ENCODE measurements around the gene ANKRD35.

The ANKRD35 gene

GRCh38 chr1:145912128-145912641, 26.5 kb upstream of the ANKRD35 start:
- peaks cover 14% of the 10 kb centered on the region for H3K4me1 Mint-ChIP-seq (ENCODE audit: low read depth)
- H3K36me3 Mint-ChIP-seq (ENCODE audit: low read depth): peaks cover 26% of the 10 kb centered on the region
- no peak overlapping the region for H3K4me3 Mint-ChIP-seq

GRCh38 chr1:145908653-145909052, 23.0 kb upstream of the ANKRD35 start:
- no peak for DNase-seq (ENCODE audit: low spot score)
- Mint-ChIP-seq H3K27me3 (ENCODE audit: low read depth) (no peaks in the 10 kb centered on the region), H3K9me3 (no peaks in the 10 kb centered on the region), H3K36me3 (ENCODE audit: low read depth) (peaks cover 10% of the 10 kb centered on the region), H3K4me3 (no peak overlapping the region), H3K4me1 (ENCODE audit: low read depth) (peaks cover 7% of the 10 kb centered on the region), H3K27ac (no peak overlapping the region)

More at GRCh38 chr1:145912128-145912641, 26.5 kb upstream of the ANKRD35 start:
- H3K9me3 Mint-ChIP-seq: no peaks in the 10 kb centered on the region
- no peak overlapping the region for H3K27ac Mint-ChIP-seq
- no peaks in the 10 kb centered on the region for H3K27me3 Mint-ChIP-seq (ENCODE audit: low read depth)
- no peak for DNase-seq (ENCODE audit: low spot score)

- H3K4me3 Mint-ChIP-seq: no peak overlapping the region
These were observed 21.5 kb upstream of the ANKRD35 start for GRCh38 chr1:145906954-145907753.

GRCh38 chr1:145901312-145902021, 15.8 kb upstream of the ANKRD35 start:
- Mint-ChIP-seq H3K36me3 (ENCODE audit: low read depth) (no peaks in the 10 kb centered on the region), H3K27ac (no peak overlapping the region), H3K27me3 (ENCODE audit: low read depth) (no peaks in the 10 kb centered on the region), H3K4me3 (no peak overlapping the region), H3K9me3 (no peaks in the 10 kb centered on the region), H3K4me1 (ENCODE audit: low read depth) (no peaks in the 10 kb centered on the region)
- no peak for DNase-seq (ENCODE audit: low spot score)

More at GRCh38 chr1:145906954-145907753, 21.5 kb upstream of the ANKRD35 start:
- DNase-seq (ENCODE audit: low spot score): no peak
- H3K4me1 Mint-ChIP-seq (ENCODE audit: low read depth): peaks cover 5% of the 10 kb centered on the region
- peaks cover 10% of the 10 kb centered on the region for H3K36me3 Mint-ChIP-seq (ENCODE audit: low read depth)
- no peaks in the 10 kb centered on the region for H3K9me3 Mint-ChIP-seq
- H3K27ac Mint-ChIP-seq: no peak overlapping the region
- no peaks in the 10 kb centered on the region for H3K27me3 Mint-ChIP-seq (ENCODE audit: low read depth)

- no peak for DNase-seq (ENCODE audit: low spot score)
- Mint-ChIP-seq H3K4me1 (ENCODE audit: low read depth) (no peaks in the 10 kb centered on the region), H3K4me3 (no peak overlapping the region), H3K27me3 (ENCODE audit: low read depth) (no peaks in the 10 kb centered on the region), H3K9me3 (no peaks in the 10 kb centered on the region), H3K36me3 (ENCODE audit: low read depth) (no peaks in the 10 kb centered on the region), H3K27ac (no peak overlapping the region)
These were observed 13.1 kb upstream of the ANKRD35 start for GRCh38 chr1:145898756-145899155.

GRCh38 chr1:145897969-145898368, 12.3 kb upstream of the ANKRD35 start:
- Mint-ChIP-seq H3K9me3 (no peaks in the 10 kb centered on the region), H3K27ac (no peak overlapping the region), H3K4me3 (no peak overlapping the region), H3K27me3 (ENCODE audit: low read depth) (no peaks in the 10 kb centered on the region), H3K36me3 (ENCODE audit: low read depth) (no peaks in the 10 kb centered on the region), H3K4me1 (ENCODE audit: low read depth) (no peaks in the 10 kb centered on the region)
- no peak for DNase-seq (ENCODE audit: low spot score)

- H3K4me1 Mint-ChIP-seq (ENCODE audit: low read depth): peaks cover 5% of the 10 kb centered on the region
- DNase-seq (ENCODE audit: low spot score): no peak
- H3K27ac Mint-ChIP-seq: no peak overlapping the region
- no peaks in the 10 kb centered on the region for H3K36me3 Mint-ChIP-seq (ENCODE audit: low read depth)
- no peaks in the 10 kb centered on the region for H3K27me3 Mint-ChIP-seq (ENCODE audit: low read depth)
- no peak overlapping the region for H3K4me3 Mint-ChIP-seq
- no peaks in the 10 kb centered on the region for H3K9me3 Mint-ChIP-seq
These were observed 9.8 kb upstream of the ANKRD35 start for GRCh38 chr1:145895471-145895870.

- Mint-ChIP-seq H3K4me3 (no peak overlapping the region), H3K36me3 (ENCODE audit: low read depth) (no peaks in the 10 kb centered on the region), H3K9me3 (no peaks in the 10 kb centered on the region), H3K27ac (no peak overlapping the region), H3K4me1 (ENCODE audit: low read depth) (peaks cover 5% of the 10 kb centered on the region), H3K27me3 (ENCODE audit: low read depth) (no peaks in the 10 kb centered on the region)
- no peak for DNase-seq (ENCODE audit: low spot score)
These were observed 7.8 kb upstream of the ANKRD35 start for GRCh38 chr1:145893306-145894055.

- Mint-ChIP-seq H3K36me3 (ENCODE audit: low read depth) (no peaks in the 10 kb centered on the region), H3K4me3 (no peak overlapping the region), H3K27me3 (ENCODE audit: low read depth) (no peaks in the 10 kb centered on the region), H3K4me1 (ENCODE audit: low read depth) (peaks cover 5% of the 10 kb centered on the region), H3K27ac (no peak overlapping the region), H3K9me3 (no peaks in the 10 kb centered on the region)
- DNase-seq (ENCODE audit: low spot score): no peak
These were observed 6.9 kb upstream of the ANKRD35 start for GRCh38 chr1:145892486-145893087.

GRCh38 chr1:145891587-145892485, 6.2 kb upstream of the ANKRD35 start:
- H3K9me3 Mint-ChIP-seq: no peaks in the 10 kb centered on the region
- no peaks in the 10 kb centered on the region for H3K36me3 Mint-ChIP-seq (ENCODE audit: low read depth)
- peaks cover 5% of the 10 kb centered on the region for H3K4me1 Mint-ChIP-seq (ENCODE audit: low read depth)
- no peak overlapping the region for H3K4me3 Mint-ChIP-seq
- peak; percentile 27 for DNase-seq (ENCODE audit: low spot score)
- H3K27me3 Mint-ChIP-seq (ENCODE audit: low read depth): peaks cover under 1% of the 10 kb centered on the region
- no peak overlapping the region for H3K27ac Mint-ChIP-seq

- H3K4me3 Mint-ChIP-seq: no peak overlapping the region
- H3K27ac Mint-ChIP-seq: no peak overlapping the region
- no peaks in the 10 kb centered on the region for H3K36me3 Mint-ChIP-seq (ENCODE audit: low read depth)
- H3K4me1 Mint-ChIP-seq (ENCODE audit: low read depth): peaks cover 7% of the 10 kb centered on the region
- DNase-seq (ENCODE audit: low spot score): no peak
- no peaks in the 10 kb centered on the region for H3K9me3 Mint-ChIP-seq
- peaks cover 4% of the 10 kb centered on the region for H3K27me3 Mint-ChIP-seq (ENCODE audit: low read depth)
These were observed 5.5 kb upstream of the ANKRD35 start for GRCh38 chr1:145891143-145891542.

- Mint-ChIP-seq H3K36me3 (ENCODE audit: low read depth) (no peaks in the 10 kb centered on the region), H3K4me1 (ENCODE audit: low read depth) (peaks cover 14% of the 10 kb centered on the region), H3K27ac (no peak overlapping the region), H3K27me3 (ENCODE audit: low read depth) (peaks cover 13% of the 10 kb centered on the region), H3K4me3 (no peak overlapping the region), H3K9me3 (no peaks in the 10 kb centered on the region)
- DNase-seq (ENCODE audit: low spot score): no peak
These were observed 4.1 kb upstream of the ANKRD35 start for GRCh38 chr1:145889722-145890121.

- Mint-ChIP-seq H3K4me1 (ENCODE audit: low read depth) (peaks cover 14% of the 10 kb centered on the region), H3K9me3 (no peaks in the 10 kb centered on the region), H3K36me3 (ENCODE audit: low read depth) (no peaks in the 10 kb centered on the region), H3K27me3 (ENCODE audit: low read depth) (peaks cover 32% of the 10 kb centered on the region), H3K4me3 (no peak overlapping the region), H3K27ac (no peak overlapping the region)
- DNase-seq (ENCODE audit: low spot score): no peak
These were observed 2.0 kb upstream of the ANKRD35 start for GRCh38 chr1:145887631-145888030.

All from T-helper 2 cell treated with Interferon-gamma antibody and Interleukin-4, amounts not matched to agents 5 μg/mL and 100 μg/mL, for 36 hours (primary cell).